Right kidney (tissue), 1 donor: ENCODE measurements around the gene MTX1.
A peak's percentile ranks its signal among the peaks of the same experiment; 100 is the strongest.

Experiments
- DNase-seq: peaks from one replicate; pipeline ENCODE4 v3.0.0-alpha.2; 2016

Gene MTX1

DNA sequence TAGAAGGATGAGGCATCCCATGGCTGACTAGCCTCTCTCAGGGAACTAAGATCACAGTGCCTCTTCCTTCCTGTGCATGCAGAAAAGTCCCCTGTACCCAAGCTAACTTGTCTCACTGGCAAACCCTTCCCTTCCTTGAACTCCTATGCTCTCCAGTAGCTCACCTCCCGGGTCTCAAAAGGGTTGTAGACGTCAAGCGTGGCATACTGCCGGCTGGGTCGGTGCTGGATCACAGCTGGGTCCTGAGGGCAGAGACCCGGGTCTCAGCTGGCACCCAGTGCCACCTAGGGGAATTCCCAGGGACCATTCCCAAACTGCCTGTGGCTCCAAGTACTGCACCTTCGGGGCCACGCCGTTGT lies 53.0 kb downstream of the MTX1 start:
- DNase-seq: no peak

DNA sequence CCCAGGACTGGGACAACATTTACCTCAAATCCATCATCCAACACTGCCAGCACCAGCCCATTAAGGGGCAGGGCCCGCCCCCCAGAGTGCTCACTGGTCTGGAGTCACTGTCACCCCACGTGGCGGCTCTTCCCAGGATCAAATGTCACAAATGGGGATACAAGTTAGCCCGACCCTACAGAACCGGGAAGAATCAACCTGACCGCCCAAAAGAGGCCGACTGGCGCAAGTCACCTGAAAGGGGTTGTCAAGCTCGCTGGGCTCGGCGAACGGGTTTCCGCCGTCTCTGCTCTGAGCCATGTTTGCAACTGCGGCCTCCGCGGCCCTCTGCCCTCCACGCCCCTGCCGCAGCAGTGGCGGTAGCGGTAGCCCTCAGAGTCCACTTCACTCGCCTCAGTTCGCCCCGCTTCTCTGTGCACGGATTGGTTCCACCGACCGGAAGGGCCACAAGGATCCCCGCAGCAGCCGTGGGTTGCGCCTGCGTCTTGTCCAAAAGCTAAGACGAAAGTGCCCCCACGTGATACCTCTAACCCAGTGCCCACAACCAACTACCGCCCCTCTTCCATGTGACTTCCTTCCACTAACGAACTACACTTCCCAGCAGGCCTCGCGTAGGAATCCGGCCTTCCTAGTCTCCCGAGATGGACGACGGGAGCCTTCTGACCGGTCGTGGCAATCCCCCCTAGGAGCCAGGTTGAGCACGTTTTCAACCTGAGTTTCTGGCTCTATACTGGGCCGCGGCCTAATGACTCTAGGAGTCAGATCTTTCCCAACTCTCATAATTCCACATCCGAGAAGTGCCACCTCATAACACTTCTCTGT lies 53.6 kb downstream of the MTX1 start, which contains the start of gene SCAMP3:
Gene SCAMP3, minus strand, starts transcription at position 509 of the 822 bp plus-strand sequence. Its CDS starts 209 bp downstream, at position 300.
- peak; percentile 79 for DNase-seq

DNA sequence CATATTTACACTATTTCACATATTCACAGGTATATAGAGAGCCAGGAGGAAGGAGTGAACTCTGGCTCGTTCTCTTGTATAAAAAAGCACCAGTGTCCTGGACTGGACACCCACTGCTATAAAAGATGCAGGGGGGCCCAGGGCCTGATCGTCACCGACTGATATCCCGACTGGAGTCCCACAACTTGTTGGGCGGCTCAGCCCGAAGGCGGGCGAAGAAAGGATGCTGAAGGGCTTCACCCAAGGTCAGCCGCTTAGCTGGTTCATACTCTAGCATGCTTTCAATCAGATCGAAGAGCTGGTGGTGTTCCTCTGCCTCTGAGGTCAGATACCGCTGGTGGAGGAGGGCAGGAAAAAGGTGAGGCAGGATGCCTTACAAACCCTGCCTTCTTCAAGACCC lies 54.6 kb downstream of the MTX1 start:
- DNase-seq: no peak
